BJ (cell line): ENCODE results near the gene CXorf65. TPM values are rescaled to one million over a fixed set of nuclear protein-coding genes. Genes with fewer than 3 reads are reported as not detected.

ENCODE experiments used
- CTCF ChIA-PET: fragments of 350-600 bp; formaldehyde crosslinking; extraction: SDS; loops from one replicate; lab custom pipeline; 2021; ENCODE audit warnings: antibody characterized with exemption, inconsistent platforms; lab: Yijun Ruan, JAX
- POLR2A ChIA-PET: fragments of 300-600 bp; sonication (Branson Sonifier 250); formaldehyde crosslinking; extraction: SDS; loops from one replicate; lab custom pipeline; 2021; ENCODE audit warnings: antibody characterized with exemption; lab: Charles Lee
- DNase-seq: peaks from one replicate; pipeline ENCODE4 v3.0.0-alpha.2; 2011; ENCODE audit warnings: low read depth
- H3K27me3 ChIP-seq: 2 replicates; pipeline ENCODE4 v1.6.0; 2011; ENCODE audit warnings: low read length; ENCODE audit not compliant: control insufficient read depth, insufficient read depth
- H3K36me3 ChIP-seq: 2 replicates; pipeline ENCODE4 v1.5.1; 2011; ENCODE audit warnings: low read length; ENCODE audit not compliant: control insufficient read depth, insufficient read depth
- H3K4me3 ChIP-seq: 2 replicates; pipeline ENCODE4 v1.5.1; 2011; ENCODE audit warnings: low read depth, mild to moderate bottlenecking, control low read depth, low read length
- CTCF ChIP-seq: IDR thresholded peaks from 2 replicates; pipeline ENCODE4 v1.5.1; 2011; ENCODE audit warnings: low read depth, mild to moderate bottlenecking, control low read depth, inconsistent platforms, low read length, moderate library complexity; ENCODE audit not compliant: insufficient read depth
- polyA plus RNA-seq: library from polyadenylated mRNA; depleted of rRNA; stranded (reverse); fragments of >200 nt; gene quantifications from 2 replicates; pipeline ENCODE4 v1.2.3, GENCODE V29; 2011

The CXorf65 gene
- polyA plus RNA-seq, 1 experiment, result not detected

- Histone ChIP-seq H3K36me3 (no peaks in the 10 kb centered on the region), H3K27me3 (no peaks in the 10 kb centered on the region), H3K4me3 (no peak overlapping the region)
- CTCF ChIA-PET, result no interaction called here
- no peak for TF ChIP-seq CTCF
- POLR2A ChIA-PET, result no interaction called here
- no peak for DNase-seq
These were observed 23.7 kb downstream of the CXorf65 start for GRCh38 chrX:71082822-71083221.

- POLR2A ChIA-PET, result no interaction called here
- DNase-seq, result no peak
- Histone ChIP-seq H3K36me3 (no peaks in the 10 kb centered on the region), H3K27me3 (no peaks in the 10 kb centered on the region), H3K4me3 (no peak overlapping the region)
- TF ChIP-seq CTCF, result no peak
- CTCF ChIA-PET, result no interaction called here
These were observed 24.4 kb downstream of the CXorf65 start for GRCh38 chrX:71082124-71082647.

- Histone ChIP-seq H3K36me3 (no peaks in the 10 kb centered on the region), H3K27me3 (no peaks in the 10 kb centered on the region), H3K4me3 (no peak overlapping the region)
- DNase-seq, result no peak
- POLR2A ChIA-PET, result no interaction called here
- CTCF ChIA-PET, result no interaction called here
- no peak for TF ChIP-seq CTCF
These were observed 25.0 kb downstream of the CXorf65 start for GRCh38 chrX:71081330-71082123.

GRCh38 chrX:71070531-71070930, 36.0 kb downstream of the CXorf65 start:
- TF ChIP-seq CTCF, result no peak
- POLR2A ChIA-PET, result no interaction called here

GRCh38 chrX:71068044-71068918, 38.3 kb downstream of the CXorf65 start, which contains the start of gene SNX12:
Gene SNX12, minus strand, starts transcription at chrX:71068334. Its CDS starts 28 bp downstream, at chrX:71068306.
- TF ChIP-seq CTCF, result no peak
- Histone ChIP-seq H3K36me3 (no peaks in the 10 kb centered on the region), H3K4me3 (peak within 1 kb of the TSS; percentile 70), H3K27me3 (no peaks in the 10 kb centered on the region)
- ChIA-PET CTCF (no interaction called here), POLR2A (no interaction called here)
- peak; percentile 70 for DNase-seq

More at GRCh38 chrX:71070531-71070930, 36.0 kb downstream of the CXorf65 start:
- Histone ChIP-seq H3K27me3 (no peaks in the 10 kb centered on the region), H3K36me3 (no peaks in the 10 kb centered on the region), H3K4me3 (no peak overlapping the region)
- no peak for DNase-seq
- CTCF ChIA-PET, result interaction anchor here (0.5 kb wide), 1 partner anchor 145 kb away, joined by 3 read pairs; no protein-coding TSS in a partner anchor
